ENCODE results near the gene SLC13A5.

Gene SLC13A5

DNA sequence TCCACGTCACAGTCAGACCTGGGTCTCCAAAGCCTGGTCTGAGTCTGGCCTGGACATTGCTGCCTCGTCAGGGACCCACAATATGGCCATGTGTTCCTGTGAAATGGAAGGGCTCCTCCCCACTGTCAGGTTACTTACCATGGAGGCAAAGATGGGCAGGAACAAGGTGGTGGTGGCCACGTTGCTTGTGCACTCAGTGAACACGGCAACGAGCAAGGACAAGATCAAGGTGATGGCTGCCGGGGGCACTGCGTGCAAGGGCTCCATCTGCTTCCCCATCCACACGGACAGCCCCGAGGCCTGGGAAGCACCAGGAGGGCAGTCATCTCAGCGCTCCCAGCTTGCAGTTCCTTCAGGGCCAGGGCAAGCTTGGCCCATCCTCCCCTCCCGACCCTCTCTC is 22.5 kb downstream of the SLC13A5 start:
- Histone ChIP-seq H3K4me1 (ENCODE audit: control insufficient read depth in 2 of 2, insufficient read depth in 2 of 2, low read length in 2 of 2) (no peaks in the 10 kb centered on the region), H3K9me3 (ENCODE audit: control insufficient read depth in 2 of 2, low read length in 2 of 2) (no peaks in the 10 kb centered on the region), H3K36me3 (ENCODE audit: control insufficient read depth in 2 of 2, insufficient read depth in 2 of 2, low read length in 2 of 2) (no peaks in the 10 kb centered on the region), H3K27me3 (ENCODE audit: control insufficient read depth in 2 of 2, insufficient read depth in 2 of 2, low read length in 2 of 2) (peaks cover 0 to 4% of the 10 kb centered on the region in 2 donors), H3K9ac (ENCODE audit: low read depth in 1 of 2, low read length in 2 of 2) (no peak overlapping the region), H3K4me3 (ENCODE audit: low read length in 2 of 2) (no peak overlapping the region), H3K27ac (ENCODE audit: low read depth in 2 of 2, low read length in 2 of 2) (no peak overlapping the region)

DNA sequence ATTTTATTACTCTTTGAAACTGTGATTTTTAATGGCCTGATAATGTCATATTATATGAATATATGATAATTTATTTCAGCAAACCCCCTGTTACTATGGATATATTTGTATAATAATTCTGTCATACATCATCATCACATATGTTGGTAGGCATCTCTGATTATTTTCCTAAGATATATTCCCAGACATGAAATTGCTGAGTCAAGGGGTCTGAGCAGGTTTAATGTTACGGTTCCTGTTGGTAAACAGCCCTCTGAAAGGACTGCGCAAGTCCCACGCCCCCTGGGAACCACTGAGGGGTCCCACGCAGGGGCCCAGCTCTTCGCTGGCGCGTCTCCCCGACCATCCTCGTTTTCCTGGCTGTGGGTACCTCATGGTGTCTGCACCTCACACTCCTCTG is 24.2 kb downstream of the SLC13A5 start:
- H3K36me3 ChIP-seq (ENCODE audit: control insufficient read depth in 2 of 2, insufficient read depth in 2 of 2, low read length in 2 of 2), result no peaks in the 10 kb centered on the region
- H3K27me3 ChIP-seq (ENCODE audit: control insufficient read depth in 2 of 2, insufficient read depth in 2 of 2, low read length in 2 of 2), result peaks cover 0 to 4% of the 10 kb centered on the region in 2 donors
- no peaks in the 10 kb centered on the region for H3K4me1 ChIP-seq (ENCODE audit: control insufficient read depth in 2 of 2, insufficient read depth in 2 of 2, low read length in 2 of 2)
- H3K27ac ChIP-seq (ENCODE audit: low read depth in 2 of 2, low read length in 2 of 2), result no peak overlapping the region
- no peak overlapping the region for H3K9ac ChIP-seq (ENCODE audit: low read depth in 1 of 2, low read length in 2 of 2)
- H3K9me3 ChIP-seq (ENCODE audit: control insufficient read depth in 2 of 2, low read length in 2 of 2), result no peaks in the 10 kb centered on the region
- no peak overlapping the region for H3K4me3 ChIP-seq (ENCODE audit: low read length in 2 of 2)

DNA sequence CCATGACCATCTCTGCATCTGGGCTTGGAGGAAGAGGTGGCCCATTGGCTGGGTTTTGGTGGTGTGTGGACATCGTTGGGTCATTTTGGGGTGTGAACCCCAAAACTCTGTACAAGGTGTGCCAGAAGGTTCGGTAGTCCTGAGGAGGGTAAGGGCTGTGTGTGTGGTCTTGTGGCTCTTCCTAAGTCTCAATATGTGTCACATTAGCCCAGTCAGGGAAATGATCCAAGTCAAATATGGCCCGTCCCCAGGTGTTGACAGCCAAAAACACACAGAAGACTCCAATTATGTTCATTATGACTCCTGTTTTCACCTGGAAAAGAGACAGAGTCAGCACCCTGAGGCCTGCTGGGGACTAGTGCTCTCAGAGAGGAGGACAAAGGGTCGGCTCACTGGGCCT is 27.1 kb downstream of the SLC13A5 start:
- H3K27me3 ChIP-seq (ENCODE audit: control insufficient read depth in 2 of 2, insufficient read depth in 2 of 2, low read length in 2 of 2), result peaks cover 0 to 2% of the 10 kb centered on the region in 2 donors

DNA sequence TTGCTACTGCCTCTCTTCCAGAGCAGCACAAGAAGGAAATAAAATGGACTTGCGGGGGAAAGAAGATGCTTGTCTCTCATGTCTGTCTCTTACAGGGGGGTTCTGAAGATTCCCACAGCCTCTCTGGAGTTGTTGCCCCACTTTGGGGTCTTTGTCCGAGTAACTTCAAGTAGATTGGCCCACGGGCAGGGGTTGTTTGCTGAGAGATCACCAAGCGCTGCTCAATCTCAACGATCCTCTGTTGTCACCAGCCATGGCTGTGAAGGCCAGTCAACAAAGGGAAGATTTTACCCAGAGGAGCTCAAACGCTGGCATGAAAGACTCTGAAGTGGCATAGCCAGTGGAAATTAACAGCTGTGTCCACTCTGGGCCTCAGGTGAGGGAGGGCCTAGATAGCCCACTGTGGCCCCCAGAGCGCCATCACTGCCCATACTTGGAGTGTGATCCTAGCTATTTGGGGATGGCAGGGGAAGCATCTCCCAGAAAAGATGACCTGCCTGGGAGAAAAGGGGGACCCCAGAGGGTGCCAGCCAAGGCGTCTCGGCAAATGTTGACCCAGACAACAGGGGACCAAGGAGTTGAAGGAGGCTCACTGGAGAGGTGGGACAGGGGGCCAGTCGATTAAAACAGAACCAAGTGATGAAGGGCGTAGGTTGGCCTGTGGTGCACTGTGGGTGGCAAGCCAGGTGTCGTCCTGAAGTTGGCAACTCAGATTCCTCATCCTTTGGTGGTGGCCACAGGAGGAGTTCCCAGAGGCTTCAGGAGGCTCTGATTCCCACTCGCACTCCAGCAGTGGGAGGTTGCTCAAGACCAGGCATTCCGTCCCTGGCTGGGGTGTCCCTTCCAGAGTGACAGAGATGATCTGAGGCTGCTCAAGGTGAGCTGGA is 28.0 kb downstream of the SLC13A5 start:
- H3K9me3 ChIP-seq (ENCODE audit: control insufficient read depth in 2 of 2, low read length in 2 of 2), result no peaks in the 10 kb centered on the region
- H3K4me3 ChIP-seq (ENCODE audit: low read length in 2 of 2), result no peak overlapping the region
- peaks cover 0 to 2% of the 10 kb centered on the region in 2 donors for H3K27me3 ChIP-seq (ENCODE audit: control insufficient read depth in 2 of 2, insufficient read depth in 2 of 2, low read length in 2 of 2)
- H3K9ac ChIP-seq (ENCODE audit: low read depth in 1 of 2, low read length in 2 of 2), result no peak overlapping the region
- H3K36me3 ChIP-seq (ENCODE audit: control insufficient read depth in 2 of 2, insufficient read depth in 2 of 2, low read length in 2 of 2), result no peaks in the 10 kb centered on the region
- no peak overlapping the region for H3K27ac ChIP-seq (ENCODE audit: low read depth in 2 of 2, low read length in 2 of 2)
- H3K4me1 ChIP-seq (ENCODE audit: control insufficient read depth in 2 of 2, insufficient read depth in 2 of 2, low read length in 2 of 2), result no peaks in the 10 kb centered on the region

More for the DNA sequence above, 27.1 kb downstream of the SLC13A5 start:
- no peak overlapping the region for H3K9ac ChIP-seq (ENCODE audit: low read depth in 1 of 2, low read length in 2 of 2)
- H3K4me3 ChIP-seq (ENCODE audit: low read length in 2 of 2), result no peak overlapping the region
- H3K4me1 ChIP-seq (ENCODE audit: control insufficient read depth in 2 of 2, insufficient read depth in 2 of 2, low read length in 2 of 2), result no peaks in the 10 kb centered on the region
- H3K36me3 ChIP-seq (ENCODE audit: control insufficient read depth in 2 of 2, insufficient read depth in 2 of 2, low read length in 2 of 2), result no peaks in the 10 kb centered on the region
- H3K27ac ChIP-seq (ENCODE audit: low read depth in 2 of 2, low read length in 2 of 2), result no peak overlapping the region
- no peaks in the 10 kb centered on the region for H3K9me3 ChIP-seq (ENCODE audit: control insufficient read depth in 2 of 2, low read length in 2 of 2)

DNA sequence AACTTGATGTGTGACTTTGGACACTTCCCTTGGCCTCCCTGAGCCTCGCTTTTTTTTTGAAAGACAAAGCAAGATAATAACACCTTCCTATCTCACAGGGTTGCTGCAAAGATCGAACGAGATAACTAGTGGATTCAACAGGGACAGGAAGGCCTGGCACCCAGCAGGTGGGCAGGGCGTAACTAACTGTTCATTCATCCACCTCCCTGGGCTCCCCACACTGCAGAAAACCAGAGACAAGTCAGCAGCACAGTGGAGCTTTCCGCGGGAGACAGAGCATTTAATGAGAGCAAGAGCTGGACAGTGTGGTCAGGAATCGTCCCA is 28.7 kb downstream of the SLC13A5 start:
- Histone ChIP-seq H3K9me3 (ENCODE audit: control insufficient read depth in 2 of 2, low read length in 2 of 2) (no peaks in the 10 kb centered on the region), H3K36me3 (ENCODE audit: control insufficient read depth in 2 of 2, insufficient read depth in 2 of 2, low read length in 2 of 2) (no peaks in the 10 kb centered on the region), H3K4me1 (ENCODE audit: control insufficient read depth in 2 of 2, insufficient read depth in 2 of 2, low read length in 2 of 2) (no peaks in the 10 kb centered on the region), H3K27me3 (ENCODE audit: control insufficient read depth in 2 of 2, insufficient read depth in 2 of 2, low read length in 2 of 2) (peaks cover 0 to 2% of the 10 kb centered on the region in 2 donors), H3K9ac (ENCODE audit: low read depth in 1 of 2, low read length in 2 of 2) (no peak overlapping the region), H3K4me3 (ENCODE audit: low read length in 2 of 2) (no peak overlapping the region), H3K27ac (ENCODE audit: low read depth in 2 of 2, low read length in 2 of 2) (no peak overlapping the region)

DNA sequence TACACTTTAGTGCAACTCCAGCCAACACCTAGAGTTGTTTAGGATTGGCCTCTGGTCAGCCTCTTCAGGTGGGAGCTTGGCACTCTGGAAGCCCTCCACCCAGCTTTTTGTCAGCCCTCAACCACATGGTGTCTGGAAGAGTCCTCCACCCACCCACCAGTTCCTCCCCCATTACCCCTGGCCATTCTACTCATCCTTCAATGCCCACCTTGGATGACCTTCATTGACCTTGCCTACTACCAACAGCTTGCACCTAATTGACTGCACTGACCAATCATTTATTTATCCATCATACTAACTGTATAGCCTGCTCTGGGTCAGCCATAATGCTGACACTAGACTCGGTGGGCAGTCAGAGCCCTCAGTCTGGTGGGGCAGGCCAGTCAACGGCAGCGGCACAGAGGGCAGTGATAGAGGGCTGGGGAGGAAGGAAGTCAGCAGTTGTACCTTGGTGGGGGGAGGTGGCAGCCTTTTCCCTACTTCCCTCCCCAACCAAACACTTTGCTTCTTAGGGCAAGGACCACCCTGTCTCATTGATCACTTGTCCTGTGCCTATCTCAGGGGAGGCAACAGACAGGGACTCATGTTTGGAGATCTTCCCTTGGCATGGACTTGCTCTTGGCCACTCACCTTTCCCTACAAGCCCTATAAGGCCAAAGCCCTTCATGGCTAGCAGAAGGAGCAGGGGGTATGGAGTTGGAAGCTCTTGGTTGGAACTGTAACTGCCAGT is 29.3 kb downstream of the SLC13A5 start:
- Histone ChIP-seq H3K4me1 (ENCODE audit: control insufficient read depth in 2 of 2, insufficient read depth in 2 of 2, low read length in 2 of 2) (no peaks in the 10 kb centered on the region), H3K27me3 (ENCODE audit: control insufficient read depth in 2 of 2, insufficient read depth in 2 of 2, low read length in 2 of 2) (peaks cover 0 to 2% of the 10 kb centered on the region in 2 donors), H3K4me3 (ENCODE audit: low read length in 2 of 2) (no peak overlapping the region), H3K27ac (ENCODE audit: low read depth in 2 of 2, low read length in 2 of 2) (no peak overlapping the region), H3K9me3 (ENCODE audit: control insufficient read depth in 2 of 2, low read length in 2 of 2) (no peaks in the 10 kb centered on the region), H3K9ac (ENCODE audit: low read depth in 1 of 2, low read length in 2 of 2) (no peak overlapping the region), H3K36me3 (ENCODE audit: control insufficient read depth in 2 of 2, insufficient read depth in 2 of 2, low read length in 2 of 2) (no peaks in the 10 kb centered on the region)

DNA sequence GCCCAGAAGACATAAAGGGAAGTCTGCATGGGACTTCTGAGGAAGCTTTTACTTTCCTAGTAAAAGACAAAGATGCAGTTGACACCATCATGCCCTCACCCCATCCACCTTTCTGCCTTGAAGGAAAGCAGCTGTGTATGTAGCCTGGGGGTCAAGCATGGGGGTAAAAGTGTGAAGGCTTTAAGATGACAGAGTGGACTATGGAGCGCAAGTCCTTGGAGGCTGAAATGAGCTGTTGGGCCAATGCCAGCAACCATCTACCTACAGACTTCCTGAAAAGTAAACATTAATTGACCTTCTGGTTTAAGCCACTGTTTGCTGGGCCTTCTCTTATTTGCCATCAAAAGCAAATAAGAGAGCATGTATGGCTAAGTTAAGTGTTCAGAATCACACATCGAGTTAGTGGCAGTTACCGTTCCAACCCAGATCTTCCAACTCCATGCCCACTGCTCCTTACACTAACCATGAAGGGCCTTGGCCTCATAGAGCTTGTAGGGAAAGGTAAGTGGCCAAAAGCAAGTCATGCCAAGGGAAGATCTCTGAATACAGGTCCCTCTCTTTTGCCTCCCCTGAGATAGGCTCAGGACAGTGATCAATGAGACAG is 30.0 kb downstream of the SLC13A5 start:
- H3K9ac ChIP-seq (ENCODE audit: low read depth in 1 of 2, low read length in 2 of 2), result no peak overlapping the region
- no peak overlapping the region for H3K4me3 ChIP-seq (ENCODE audit: low read length in 2 of 2)
- no peaks in the 10 kb centered on the region for H3K4me1 ChIP-seq (ENCODE audit: control insufficient read depth in 2 of 2, insufficient read depth in 2 of 2, low read length in 2 of 2)

DNA sequence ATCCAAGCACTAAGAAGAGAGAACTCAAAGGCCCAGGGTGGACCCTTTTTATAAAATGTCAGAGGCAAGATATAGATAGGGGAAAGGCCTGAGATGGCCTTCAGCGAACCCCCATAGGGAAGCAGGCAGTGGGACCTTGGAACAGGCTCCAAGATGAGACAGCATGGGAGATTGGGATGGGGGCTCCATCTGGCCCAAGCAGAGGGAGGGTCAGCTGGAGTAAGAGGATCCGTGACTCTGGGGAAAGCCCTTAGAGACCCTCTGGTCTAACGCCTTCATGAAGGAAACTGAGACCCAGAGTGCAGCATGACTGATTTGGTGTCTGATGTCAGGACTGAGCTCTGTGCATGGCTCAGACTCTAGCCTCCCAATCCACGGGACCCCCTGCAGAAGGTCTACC is 30.8 kb downstream of the SLC13A5 start:
- Histone ChIP-seq H3K4me1 (ENCODE audit: control insufficient read depth in 2 of 2, insufficient read depth in 2 of 2, low read length in 2 of 2) (no peaks in the 10 kb centered on the region), H3K27me3 (ENCODE audit: control insufficient read depth in 2 of 2, insufficient read depth in 2 of 2, low read length in 2 of 2) (peaks cover 6 to 11% of the 10 kb centered on the region in 2 donors)

More for the DNA sequence above, 30.0 kb downstream of the SLC13A5 start:
- Histone ChIP-seq H3K27me3 (ENCODE audit: control insufficient read depth in 2 of 2, insufficient read depth in 2 of 2, low read length in 2 of 2) (peaks cover 1 to 8% of the 10 kb centered on the region in 2 donors), H3K27ac (ENCODE audit: low read depth in 2 of 2, low read length in 2 of 2) (no peak overlapping the region), H3K9me3 (ENCODE audit: control insufficient read depth in 2 of 2, low read length in 2 of 2) (no peaks in the 10 kb centered on the region), H3K36me3 (ENCODE audit: control insufficient read depth in 2 of 2, insufficient read depth in 2 of 2, low read length in 2 of 2) (no peaks in the 10 kb centered on the region)

DNA sequence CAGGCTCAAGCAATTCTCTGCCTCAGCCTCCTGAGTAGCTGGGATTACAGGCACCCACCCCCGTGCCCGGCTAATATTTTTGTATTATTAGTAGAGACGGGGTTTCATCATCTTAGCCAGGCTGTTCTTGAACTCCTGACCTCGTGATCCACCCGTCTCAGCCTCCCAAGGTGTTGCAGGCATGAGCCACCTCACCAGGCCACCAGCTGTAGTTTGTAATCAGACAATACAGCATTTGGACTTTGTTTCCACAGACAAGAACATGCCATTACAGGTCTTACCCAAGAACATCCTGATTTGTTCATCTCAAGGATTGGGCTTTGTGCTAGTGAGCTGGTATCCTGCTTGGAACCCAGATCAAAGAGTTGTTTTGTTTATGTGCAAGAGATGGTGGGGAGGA is 31.5 kb downstream of the SLC13A5 start:
- Histone ChIP-seq H3K4me3 (ENCODE audit: low read length in 2 of 2) (no peak overlapping the region), H3K9me3 (ENCODE audit: control insufficient read depth in 2 of 2, low read length in 2 of 2) (no peaks in the 10 kb centered on the region), H3K27me3 (ENCODE audit: control insufficient read depth in 2 of 2, insufficient read depth in 2 of 2, low read length in 2 of 2) (peaks cover 6 to 12% of the 10 kb centered on the region in 2 donors), H3K9ac (ENCODE audit: low read depth in 1 of 2, low read length in 2 of 2) (no peak overlapping the region), H3K36me3 (ENCODE audit: control insufficient read depth in 2 of 2, insufficient read depth in 2 of 2, low read length in 2 of 2) (no peaks in the 10 kb centered on the region), H3K4me1 (ENCODE audit: control insufficient read depth in 2 of 2, insufficient read depth in 2 of 2, low read length in 2 of 2) (no peaks in the 10 kb centered on the region), H3K27ac (ENCODE audit: low read depth in 2 of 2, low read length in 2 of 2) (no peak overlapping the region)

More for the DNA sequence above, 30.8 kb downstream of the SLC13A5 start:
- H3K27ac ChIP-seq (ENCODE audit: low read depth in 2 of 2, low read length in 2 of 2), result no peak overlapping the region
- no peaks in the 10 kb centered on the region for H3K9me3 ChIP-seq (ENCODE audit: control insufficient read depth in 2 of 2, low read length in 2 of 2)
- no peak overlapping the region for H3K4me3 ChIP-seq (ENCODE audit: low read length in 2 of 2)
- H3K9ac ChIP-seq (ENCODE audit: low read depth in 1 of 2, low read length in 2 of 2), result no peak overlapping the region
- no peaks in the 10 kb centered on the region for H3K36me3 ChIP-seq (ENCODE audit: control insufficient read depth in 2 of 2, insufficient read depth in 2 of 2, low read length in 2 of 2)

DNA sequence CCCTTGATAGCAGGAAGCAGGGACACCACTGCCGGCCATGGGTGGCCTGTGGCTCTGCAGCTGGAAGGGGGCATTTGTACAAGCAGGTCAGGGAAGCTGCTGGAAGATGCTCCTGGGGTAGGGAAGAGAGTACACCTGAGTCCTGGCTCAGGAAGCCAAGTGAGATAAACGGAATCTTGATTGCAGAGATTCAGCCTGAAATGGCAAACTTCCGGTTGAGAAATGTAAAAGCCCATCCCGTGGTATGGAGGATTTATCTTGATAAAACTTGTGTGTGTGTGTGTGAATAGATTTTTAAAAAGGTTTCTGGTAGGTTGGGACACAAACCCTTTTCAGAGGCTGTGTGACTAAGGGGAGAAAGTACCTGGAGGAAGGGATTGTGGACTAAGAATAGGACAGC is 32.0 kb downstream of the SLC13A5 start:
- H3K9me3 ChIP-seq (ENCODE audit: control insufficient read depth in 2 of 2, low read length in 2 of 2), result no peaks in the 10 kb centered on the region
- H3K27ac ChIP-seq (ENCODE audit: low read depth in 2 of 2, low read length in 2 of 2), result no peak overlapping the region
- H3K9ac ChIP-seq (ENCODE audit: low read depth in 1 of 2, low read length in 2 of 2), result no peak overlapping the region
- no peaks in the 10 kb centered on the region for H3K4me1 ChIP-seq (ENCODE audit: control insufficient read depth in 2 of 2, insufficient read depth in 2 of 2, low read length in 2 of 2)
- H3K4me3 ChIP-seq (ENCODE audit: low read length in 2 of 2), result no peak overlapping the region
- H3K27me3 ChIP-seq (ENCODE audit: control insufficient read depth in 2 of 2, insufficient read depth in 2 of 2, low read length in 2 of 2), result peaks cover 6 to 16% of the 10 kb centered on the region in 2 donors
- H3K36me3 ChIP-seq (ENCODE audit: control insufficient read depth in 2 of 2, insufficient read depth in 2 of 2, low read length in 2 of 2), result no peaks in the 10 kb centered on the region

Data from mucosa of rectum (tissue), 2 donors.